Neutrophil (primary cell): Measurements from ENCODE around the gene STK40.
A peak's percentile ranks its signal among the peaks of the same experiment; 100 is the strongest.

ENCODE experiments used
- H3K27ac ChIP-seq: fragments of 200-600 bp; sonication (generic); 2 replicates; pipeline ENCODE4 v1.5.1; 2016; ENCODE audit warnings: mild to moderate bottlenecking, moderate library complexity
- H3K27me3 ChIP-seq: fragments of 200-600 bp; sonication (generic); 2 replicates; pipeline ENCODE4 v1.6.0; 2016; ENCODE audit warnings: mild to moderate bottlenecking
- H3K36me3 ChIP-seq: fragments of 200-600 bp; sonication (generic); 2 replicates; pipeline ENCODE4 v1.5.1; 2017
- H3K4me1 ChIP-seq, 2 experiments: fragments of 200-600 bp in 1 of 2; sonication (generic) in 1 of 2; 1 replicate in 1 of 2; 2 replicates in 1 of 2; pipeline versions ENCODE4 v1.5.1 to v1.6.1; 2013 to 2016; ENCODE audit warnings: low read depth in 1 of 2, low read length in 1 of 2, mild to moderate bottlenecking in 1 of 2, moderate library complexity in 1 of 2; ENCODE audit not compliant: control insufficient read depth in 1 of 2, insufficient read depth in 1 of 2
- H3K4me3 ChIP-seq, 2 experiments: fragments of 200-600 bp in 1 of 2; sonication (generic) in 1 of 2; 1 replicate in 1 of 2; 2 replicates in 1 of 2; pipeline ENCODE4 v1.5.1; 2013 to 2016; ENCODE audit warnings: low read depth in 1 of 2, low read length in 1 of 2, mild to moderate bottlenecking in 1 of 2, moderate library complexity in 1 of 2
- H3K9me3 ChIP-seq: fragments of 200-600 bp; sonication (generic); 2 replicates; pipeline ENCODE4 v1.5.1; 2016
- TF ChIP-seq, protein P1 (sequence below): fragments of 200-600 bp; sonication (generic); IDR thresholded peaks from 2 replicates; pipeline ENCODE4 v1.5.1; 2016; ENCODE audit warnings: antibody characterized with exemption

The STK40 gene

DNA sequence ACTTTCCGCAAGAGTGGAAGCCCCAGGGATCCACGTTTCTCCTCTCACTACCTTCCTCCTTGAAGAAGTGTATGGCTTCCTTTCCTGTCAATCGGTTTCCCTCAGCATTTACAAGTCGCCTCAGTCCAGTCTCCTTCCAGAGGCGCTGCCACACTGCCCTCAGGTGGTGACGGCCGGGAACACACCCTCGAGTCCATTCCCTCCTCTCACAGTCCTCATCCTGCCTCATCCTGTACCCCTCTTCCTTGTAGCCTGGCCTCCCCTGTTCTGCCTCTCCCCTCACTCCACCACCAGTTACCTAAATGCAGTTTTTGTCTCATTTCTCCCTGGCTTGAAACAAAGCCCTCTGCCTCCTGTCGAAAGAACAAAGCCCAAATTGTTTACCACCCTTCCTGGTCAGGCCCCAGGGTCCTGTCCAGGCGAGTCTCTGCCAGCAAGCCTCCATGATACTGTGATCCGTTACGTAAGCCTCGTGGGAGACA, 35.2 kb upstream of the STK40 start:
- H3K27ac ChIP-seq, result peak overlapping the region; percentile 86
- no peaks in the 10 kb centered on the region for H3K9me3 ChIP-seq
- no peaks in the 10 kb centered on the region for H3K36me3 ChIP-seq
- H3K4me1 ChIP-seq, result peaks cover 45 to 49% of the 10 kb centered on the region in 2 experiments
- TF ChIP-seq, protein P1, sequence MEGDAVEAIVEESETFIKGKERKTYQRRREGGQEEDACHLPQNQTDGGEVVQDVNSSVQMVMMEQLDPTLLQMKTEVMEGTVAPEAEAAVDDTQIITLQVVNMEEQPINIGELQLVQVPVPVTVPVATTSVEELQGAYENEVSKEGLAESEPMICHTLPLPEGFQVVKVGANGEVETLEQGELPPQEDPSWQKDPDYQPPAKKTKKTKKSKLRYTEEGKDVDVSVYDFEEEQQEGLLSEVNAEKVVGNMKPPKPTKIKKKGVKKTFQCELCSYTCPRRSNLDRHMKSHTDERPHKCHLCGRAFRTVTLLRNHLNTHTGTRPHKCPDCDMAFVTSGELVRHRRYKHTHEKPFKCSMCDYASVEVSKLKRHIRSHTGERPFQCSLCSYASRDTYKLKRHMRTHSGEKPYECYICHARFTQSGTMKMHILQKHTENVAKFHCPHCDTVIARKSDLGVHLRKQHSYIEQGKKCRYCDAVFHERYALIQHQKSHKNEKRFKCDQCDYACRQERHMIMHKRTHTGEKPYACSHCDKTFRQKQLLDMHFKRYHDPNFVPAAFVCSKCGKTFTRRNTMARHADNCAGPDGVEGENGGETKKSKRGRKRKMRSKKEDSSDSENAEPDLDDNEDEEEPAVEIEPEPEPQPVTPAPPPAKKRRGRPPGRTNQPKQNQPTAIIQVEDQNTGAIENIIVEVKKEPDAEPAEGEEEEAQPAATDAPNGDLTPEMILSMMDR, result peak; percentile 95
- no peaks in the 10 kb centered on the region for H3K27me3 ChIP-seq
- peak overlapping the region; percentile 24 to 32 for H3K4me3 ChIP-seq

DNA sequence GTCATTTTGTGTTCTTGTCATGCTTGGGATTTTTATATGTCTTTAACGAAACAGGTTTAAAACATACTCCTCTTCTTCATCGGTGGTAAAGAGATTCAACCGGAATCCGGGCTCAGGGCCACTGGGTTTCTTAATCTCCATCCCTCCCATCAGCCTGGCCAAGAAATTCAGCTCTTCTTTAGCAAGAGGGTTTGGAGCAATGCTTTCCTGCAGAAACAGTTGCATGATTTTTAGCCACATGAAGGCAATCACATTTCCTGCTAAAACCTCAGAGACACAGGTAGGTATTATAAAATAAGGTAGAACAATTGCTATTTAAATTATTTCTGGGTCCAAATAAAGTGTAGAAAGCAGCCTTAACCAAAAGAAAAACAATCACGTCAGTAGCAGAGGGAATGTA, 34.7 kb upstream of the STK40 start:
- Histone ChIP-seq H3K4me3 (peak overlapping the region; percentile 24 to 32), H3K4me1 (peaks cover 45 to 49% of the 10 kb centered on the region in 2 experiments), H3K36me3 (no peaks in the 10 kb centered on the region), H3K9me3 (no peaks in the 10 kb centered on the region), H3K27ac (peak overlapping the region; percentile 86), H3K27me3 (no peaks in the 10 kb centered on the region)
- TF ChIP-seq, protein P1, result no peak

DNA sequence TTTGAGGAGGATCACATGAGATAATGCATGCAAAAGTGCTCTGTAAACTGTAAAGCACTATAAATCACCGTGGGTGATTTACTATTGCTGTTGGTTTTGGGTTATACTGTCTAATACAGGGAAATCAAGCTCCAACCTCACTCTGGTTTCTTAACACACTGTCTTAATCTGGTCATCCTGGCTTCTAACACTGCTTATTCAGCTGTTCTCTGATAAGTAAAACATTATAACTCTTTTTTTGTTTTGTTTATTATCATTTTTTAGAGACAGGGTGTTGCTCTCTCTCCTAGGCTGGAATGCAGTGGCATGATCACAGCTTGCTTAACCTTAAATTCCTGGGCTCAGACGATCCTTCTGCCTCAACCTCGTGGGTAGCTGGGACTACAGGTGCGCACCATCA, 33.8 kb upstream of the STK40 start:
- peaks cover 45 to 49% of the 10 kb centered on the region in 2 experiments for H3K4me1 ChIP-seq
- H3K9me3 ChIP-seq, result no peaks in the 10 kb centered on the region
- H3K36me3 ChIP-seq, result no peaks in the 10 kb centered on the region
- H3K4me3 ChIP-seq, result no peak overlapping the region
- peak overlapping the region; percentile 86 for H3K27ac ChIP-seq
- TF ChIP-seq, protein P1, result no peak
- H3K27me3 ChIP-seq, result no peaks in the 10 kb centered on the region

DNA sequence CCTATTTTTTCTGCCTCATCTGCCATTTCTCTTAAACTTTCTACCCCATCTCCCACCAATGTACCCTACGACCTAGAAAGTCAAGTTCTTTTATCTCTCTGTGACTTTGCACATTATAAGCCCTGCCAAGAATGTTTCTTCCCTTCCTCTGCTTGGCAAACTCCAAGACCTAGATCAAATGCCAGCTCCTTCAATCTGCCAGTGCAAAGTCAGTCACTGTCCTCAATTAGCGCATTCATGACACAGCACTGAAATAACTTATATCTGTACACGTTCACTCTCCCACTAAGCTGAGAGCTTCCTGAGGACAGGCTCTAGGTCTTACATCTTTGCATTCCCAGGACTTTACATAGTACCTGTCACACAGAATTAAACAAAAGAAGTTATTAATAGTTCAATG, 33.4 kb upstream of the STK40 start:
- peaks cover 45 to 49% of the 10 kb centered on the region in 2 experiments for H3K4me1 ChIP-seq
- no peaks in the 10 kb centered on the region for H3K9me3 ChIP-seq
- H3K27me3 ChIP-seq, result no peaks in the 10 kb centered on the region
- H3K27ac ChIP-seq, result peak overlapping the region; percentile 86
- H3K4me3 ChIP-seq, result no peak overlapping the region
- TF ChIP-seq, protein P1, result no peak
- no peaks in the 10 kb centered on the region for H3K36me3 ChIP-seq

DNA sequence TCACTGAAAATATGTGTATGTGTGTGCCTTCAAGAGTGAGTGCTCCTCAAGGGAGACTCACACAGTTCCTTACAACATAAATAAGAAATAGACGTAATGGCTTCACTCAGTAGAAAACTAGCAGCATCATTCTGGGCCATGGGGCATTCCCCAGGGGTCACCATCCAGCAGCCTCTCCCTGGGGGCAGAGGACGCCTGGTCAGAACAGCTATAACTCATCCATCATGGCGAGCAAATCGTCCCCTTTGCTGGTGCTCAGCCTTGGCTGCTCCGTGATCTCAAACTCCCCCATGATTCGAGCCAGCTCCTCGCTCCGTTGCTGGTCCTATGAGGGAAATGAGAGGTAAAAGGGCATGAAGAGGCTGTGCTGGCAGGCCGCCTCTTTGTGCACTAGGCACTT, 32.2 kb upstream of the STK40 start:
- peaks cover 45 to 49% of the 10 kb centered on the region in 2 experiments for H3K4me1 ChIP-seq
- TF ChIP-seq, protein P1, result no peak
- H3K9me3 ChIP-seq, result no peaks in the 10 kb centered on the region
- H3K27me3 ChIP-seq, result no peaks in the 10 kb centered on the region
- no peak overlapping the region for H3K4me3 ChIP-seq
- no peaks in the 10 kb centered on the region for H3K36me3 ChIP-seq
- peak overlapping the region; percentile 34 for H3K27ac ChIP-seq
